Dendritic cell treated with granulocyte-macrophage colony-stimulating factor and Interleukin-4, amounts not matched to agents 40 ng/mL and 50 ng/mL, for 4 days (primary cell): ENCODE measurements around the gene SPSB3.
"Not testable (repeated sequence)": the region's sequence is repeated elsewhere in the genome, so short reads cannot be mapped to it uniquely, and the experiment has no call there.

Experiments
- H3K27ac Mint-ChIP-seq: one replicate; pipeline ENCODE4 v1.8.0; 2022; ENCODE audit warnings: mild to moderate bottlenecking, mixed read lengths
- H3K27me3 Mint-ChIP-seq: one replicate; pipeline ENCODE4 v1.8.0; 2022; ENCODE audit warnings: mild to moderate bottlenecking, mixed read lengths
- H3K36me3 Mint-ChIP-seq: one replicate; pipeline ENCODE4 v1.8.0; 2022; ENCODE audit warnings: low read depth, mixed read lengths
- H3K4me1 Mint-ChIP-seq: one replicate; pipeline ENCODE4 v1.8.0; 2022; ENCODE audit warnings: low read depth, mixed read lengths
- H3K4me3 Mint-ChIP-seq: one replicate; pipeline ENCODE4 v1.8.0; 2022; ENCODE audit warnings: mild to moderate bottlenecking, moderate library complexity, mixed read lengths
- H3K9me3 Mint-ChIP-seq: one replicate; pipeline ENCODE4 v1.8.0; 2022; ENCODE audit warnings: mixed read lengths
- intact Hi-C: fragments of 100-400 bp; cut with micrococcal nuclease; formaldehyde crosslinking; loops from one replicate; pipeline ENCODE4 v1.15.0; 2022

SPSB3 gene

GRCh38 chr16:1807626-1808025 is 25.3 kb upstream of the SPSB3 start:
- no peaks in the 10 kb centered on the region for H3K4me1 Mint-ChIP-seq
- H3K36me3 Mint-ChIP-seq, result peaks cover 87% of the 10 kb centered on the region
- H3K27ac Mint-ChIP-seq, result no peak overlapping the region
- intact Hi-C loops, result no loop called here
- H3K9me3 Mint-ChIP-seq, result no peaks in the 10 kb centered on the region
- no peak overlapping the region for H3K4me3 Mint-ChIP-seq
- no peaks in the 10 kb centered on the region for H3K27me3 Mint-ChIP-seq

GRCh38 chr16:1800701-1801100 is 18.3 kb upstream of the SPSB3 start:
- Mint-ChIP-seq H3K4me3 (no peak overlapping the region), H3K36me3 (peaks cover 18% of the 10 kb centered on the region), H3K4me1 (no peaks in the 10 kb centered on the region), H3K27ac (no peak overlapping the region), H3K9me3 (peaks cover 23% of the 10 kb centered on the region), H3K27me3 (no peaks in the 10 kb centered on the region)
- intact Hi-C loops, result no loop called here

- H3K4me1 Mint-ChIP-seq, H3K27me3 Mint-ChIP-seq, H3K36me3 Mint-ChIP-seq, intact Hi-C loops, H3K27ac Mint-ChIP-seq, H3K4me3 Mint-ChIP-seq: not testable (repeated sequence)
- H3K9me3 Mint-ChIP-seq, result peaks cover 23% of the 10 kb centered on the region
Observed at GRCh38 chr16:1799263-1799662, 16.9 kb upstream of the SPSB3 start.

GRCh38 chr16:1794908-1795666 is 12.7 kb upstream of the SPSB3 start:
- intact Hi-C loops, result no loop called here
- Mint-ChIP-seq H3K9me3 (peaks cover 16% of the 10 kb centered on the region), H3K4me3 (no peak overlapping the region), H3K4me1 (no peaks in the 10 kb centered on the region), H3K36me3 (peaks cover 27% of the 10 kb centered on the region), H3K27ac (no peak overlapping the region), H3K27me3 (no peaks in the 10 kb centered on the region)

- Mint-ChIP-seq H3K36me3 (peaks cover 35% of the 10 kb centered on the region), H3K4me1 (no peaks in the 10 kb centered on the region), H3K27ac (no peak overlapping the region), H3K9me3 (peaks cover 8% of the 10 kb centered on the region), H3K4me3 (no peak overlapping the region), H3K27me3 (no peaks in the 10 kb centered on the region)
- intact Hi-C loops, result no loop called here
Observed at GRCh38 chr16:1794221-1794871, 12.0 kb upstream of the SPSB3 start.

- intact Hi-C loops, result no loop called here
- H3K27ac Mint-ChIP-seq, result no peak within 1 kb of the TSS
- no peak within 1 kb of the TSS for H3K4me3 Mint-ChIP-seq
- H3K9me3 Mint-ChIP-seq, result peaks cover 2% of the 10 kb centered on the region
- H3K27me3 Mint-ChIP-seq, result no peaks in the 10 kb centered on the region
- H3K36me3 Mint-ChIP-seq, result peaks cover 41% of the 10 kb centered on the region
- H3K4me1 Mint-ChIP-seq, result no peaks in the 10 kb centered on the region
Observed at GRCh38 chr16:1793578-1794220, 11.3 kb upstream of the SPSB3 start, which contains the start of gene IGFALS. Gene IGFALS, minus strand, starts transcription at chr16:1793705. Its CDS starts 53 bp downstream, at chr16:1793652.

GRCh38 chr16:1792836-1793577 is 10.6 kb upstream of the SPSB3 start:
- intact Hi-C loops, result no loop called here
- no peaks in the 10 kb centered on the region for H3K9me3 Mint-ChIP-seq
- H3K27me3 Mint-ChIP-seq, result no peaks in the 10 kb centered on the region
- H3K36me3 Mint-ChIP-seq, result peaks cover 48% of the 10 kb centered on the region
- no peak overlapping the region for H3K4me3 Mint-ChIP-seq
- no peak overlapping the region for H3K27ac Mint-ChIP-seq
- H3K4me1 Mint-ChIP-seq, result no peaks in the 10 kb centered on the region

DNA sequence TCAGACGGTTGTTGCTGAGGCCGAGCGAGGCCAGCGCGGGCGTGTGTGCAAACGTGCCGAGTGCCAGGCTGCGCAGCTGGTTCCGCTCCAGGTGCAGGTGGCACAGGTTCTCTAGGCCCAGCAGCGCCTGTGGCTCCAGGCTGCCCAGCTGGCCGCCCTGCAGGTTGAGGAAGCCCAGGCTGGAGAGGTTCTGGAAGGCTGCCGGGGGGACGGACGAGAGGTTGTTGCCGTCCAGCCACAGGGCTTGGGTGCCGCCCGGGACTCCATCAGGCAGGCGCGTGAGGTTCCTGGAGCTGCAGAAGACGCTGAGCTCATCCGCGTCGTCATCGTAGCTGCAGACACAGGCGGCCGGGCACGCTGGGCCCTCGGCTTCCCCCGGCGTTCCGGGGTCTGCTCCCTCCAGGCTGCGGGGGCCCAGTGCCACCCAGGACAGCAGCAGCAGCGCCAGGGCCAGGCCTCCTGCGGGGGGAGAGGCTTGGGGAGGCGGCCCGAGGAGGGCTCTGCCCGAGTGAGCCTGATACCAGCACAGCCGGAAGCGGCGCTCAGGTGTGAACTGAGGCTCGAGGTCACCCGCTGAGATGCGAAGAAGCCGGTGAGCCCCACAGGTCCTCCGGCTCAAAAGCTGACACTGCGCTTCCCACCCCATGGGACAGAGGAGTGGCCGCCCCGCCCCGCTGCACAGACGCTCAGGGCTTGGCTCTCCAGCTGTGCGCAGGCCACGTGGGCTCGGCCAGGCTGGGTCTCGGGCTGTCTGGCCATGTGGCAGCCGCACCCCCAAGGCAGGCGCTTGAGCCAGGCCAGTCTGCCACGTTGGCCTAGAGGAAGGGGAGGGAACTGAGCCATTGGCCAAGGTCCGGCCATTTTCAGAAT is 9.8 kb upstream of the SPSB3 start:
- intact Hi-C loops, result no loop called here
- H3K4me1 Mint-ChIP-seq, result no peaks in the 10 kb centered on the region
- H3K36me3 Mint-ChIP-seq, result peaks cover 56% of the 10 kb centered on the region
- no peaks in the 10 kb centered on the region for H3K27me3 Mint-ChIP-seq
- H3K27ac Mint-ChIP-seq, result no peak overlapping the region
- H3K4me3 Mint-ChIP-seq, result no peak overlapping the region
- no peaks in the 10 kb centered on the region for H3K9me3 Mint-ChIP-seq

GRCh38 chr16:1791256-1791942 is 9.0 kb upstream of the SPSB3 start:
- H3K27me3 Mint-ChIP-seq, result no peaks in the 10 kb centered on the region
- intact Hi-C loops, result no loop called here
- H3K4me3 Mint-ChIP-seq, result no peak overlapping the region
- H3K4me1 Mint-ChIP-seq, result no peaks in the 10 kb centered on the region
- H3K36me3 Mint-ChIP-seq, result peaks cover 64% of the 10 kb centered on the region
- no peak overlapping the region for H3K27ac Mint-ChIP-seq
- no peaks in the 10 kb centered on the region for H3K9me3 Mint-ChIP-seq

DNA sequence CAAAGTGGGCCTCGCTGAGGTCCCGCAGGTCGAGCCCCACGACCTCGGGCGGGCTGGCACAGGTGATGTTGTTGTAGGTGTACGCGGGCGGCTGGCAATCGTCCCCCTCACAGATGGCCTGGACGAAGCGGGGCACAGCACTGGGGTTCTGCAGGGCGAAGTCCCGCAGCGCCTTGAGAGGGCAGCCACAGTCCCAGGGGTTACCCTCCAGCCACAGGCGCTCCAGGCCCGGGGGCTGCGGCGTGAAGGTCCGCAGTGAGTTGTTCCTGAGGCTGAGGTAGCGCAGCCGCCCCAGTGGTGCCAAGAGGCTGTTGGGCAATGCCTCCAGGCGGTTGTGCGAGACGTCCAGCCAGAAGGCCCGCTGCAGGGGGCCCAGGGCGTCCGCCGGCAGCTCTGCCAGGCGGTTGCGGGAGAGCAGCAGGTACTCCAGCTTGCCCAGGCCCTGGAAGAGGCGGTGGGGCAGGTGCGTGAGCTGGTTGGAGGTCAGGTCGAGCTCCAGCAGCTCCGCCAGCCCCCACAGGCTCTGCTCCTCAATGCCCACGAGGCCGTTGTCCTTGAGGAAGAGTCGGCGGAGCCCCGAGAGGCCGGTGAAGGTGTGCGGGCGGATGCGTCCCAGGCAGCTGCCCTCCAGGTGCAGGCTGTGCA is 8.4 kb upstream of the SPSB3 start:
- Mint-ChIP-seq H3K27me3 (no peaks in the 10 kb centered on the region), H3K27ac (no peak overlapping the region), H3K9me3 (no peaks in the 10 kb centered on the region), H3K4me1 (no peaks in the 10 kb centered on the region), H3K36me3 (peaks cover 71% of the 10 kb centered on the region), H3K4me3 (no peak overlapping the region)
- intact Hi-C loops, result no loop called here

GRCh38 chr16:1790261-1790610 is 7.9 kb upstream of the SPSB3 start:
- Mint-ChIP-seq H3K4me3 (no peak overlapping the region), H3K36me3 (peaks cover 76% of the 10 kb centered on the region), H3K27ac (no peak overlapping the region), H3K27me3 (no peaks in the 10 kb centered on the region), H3K9me3 (no peaks in the 10 kb centered on the region), H3K4me1 (peaks cover under 1% of the 10 kb centered on the region)
- intact Hi-C loops, result no loop called here

- Mint-ChIP-seq H3K36me3 (peaks cover 80% of the 10 kb centered on the region), H3K4me3 (no peak overlapping the region), H3K27me3 (no peaks in the 10 kb centered on the region), H3K9me3 (no peaks in the 10 kb centered on the region), H3K4me1 (peaks cover 5% of the 10 kb centered on the region), H3K27ac (no peak overlapping the region)
- intact Hi-C loops, result no loop called here
Observed at GRCh38 chr16:1789643-1790045, 7.3 kb upstream of the SPSB3 start.
